Mesendoderm (in vitro differentiated cells): ENCODE measurements around the gene ADARB2.

Source experiments
- DNase-seq: peaks from one replicate; pipeline ENCODE4 v3.0.0; 2013
- H2AK5ac ChIP-seq: 2 replicates; pipeline ENCODE4 v1.6.1; 2013; ENCODE audit warnings: low read length, inconsistent platforms
- H2BK120ac ChIP-seq: 2 replicates; pipeline ENCODE4 v1.6.1; 2013; ENCODE audit warnings: low read depth, mild to moderate bottlenecking, low read length, moderate library complexity, mixed read lengths
- H2BK15ac ChIP-seq: replicated peaks from 2 replicates; pipeline ENCODE4 v1.6.1; 2013; ENCODE audit warnings: low read depth, mild to moderate bottlenecking, moderate library complexity
- H2BK5ac ChIP-seq: 2 replicates; pipeline ENCODE4 v1.6.1; 2013; ENCODE audit warnings: low read length, inconsistent platforms
- H3K18ac ChIP-seq: 2 replicates; pipeline ENCODE4 v1.6.1; 2013; ENCODE audit warnings: mild to moderate bottlenecking, low read length, mixed read lengths
- H3K23ac ChIP-seq: one replicate; pipeline ENCODE4 v1.6.1; 2013; ENCODE audit warnings: low read length
- H3K27ac ChIP-seq: 2 replicates; pipeline ENCODE4 v1.5.1; 2013; ENCODE audit warnings: low read depth, mild to moderate bottlenecking, inconsistent platforms, low read length, moderate library complexity
- H3K27me3 ChIP-seq: 2 replicates; pipeline ENCODE4 v1.6.1; 2013; ENCODE audit warnings: low read length, control low read depth, mild to moderate bottlenecking, inconsistent platforms; ENCODE audit not compliant: insufficient read depth, poor library complexity
- H3K36me3 ChIP-seq: 2 replicates; pipeline ENCODE4 v1.6.1; 2013; ENCODE audit warnings: low read length, inconsistent platforms; ENCODE audit not compliant: control insufficient read depth, insufficient read depth
- H3K4ac ChIP-seq: one replicate; pipeline ENCODE4 v1.6.1; 2013; ENCODE audit warnings: low read depth, mild to moderate bottlenecking, low read length, moderate library complexity
- H3K4me1 ChIP-seq: 2 replicates; pipeline ENCODE4 v1.6.1; 2013; ENCODE audit warnings: low read depth, low read length, inconsistent platforms; ENCODE audit not compliant: control insufficient read depth
- H3K4me2 ChIP-seq: 2 replicates; pipeline ENCODE4 v1.6.1; 2013; ENCODE audit warnings: low read length
- H3K4me3 ChIP-seq: 2 replicates; pipeline ENCODE4 v1.5.1; 2013; ENCODE audit warnings: mild to moderate bottlenecking, low read length
- H3K56ac ChIP-seq: one replicate; pipeline ENCODE4 v1.6.1; 2013; ENCODE audit warnings: low read length
- H3K79me1 ChIP-seq: 2 replicates; pipeline ENCODE4 v1.6.1; 2013; ENCODE audit warnings: low read length, inconsistent platforms
- H3K79me2 ChIP-seq: 2 replicates; pipeline ENCODE4 v1.6.1; 2013; ENCODE audit warnings: mild to moderate bottlenecking, low read length; ENCODE audit not compliant: control insufficient read depth, insufficient read depth
- H3K9ac ChIP-seq: 2 replicates; pipeline ENCODE4 v1.6.1; 2013; ENCODE audit warnings: low read length, inconsistent platforms
- H4K5ac ChIP-seq: one replicate; pipeline ENCODE4 v1.6.1; 2013; ENCODE audit warnings: low read length
- H4K8ac ChIP-seq: one replicate; pipeline ENCODE4 v1.6.1; 2013; ENCODE audit warnings: low read depth, mild to moderate bottlenecking, control low read depth, low read length, moderate library complexity
- WGBS: extraction: QIAGEN DNeasy Blood & Tissue Kit; methylation state at CpG from one replicate; pipeline ENCODE4 v1.1.7; 2013; ENCODE audit warnings: low lambda C conversion rate, missing lambda C conversion rate; ENCODE audit not compliant: insufficient coverage; ENCODE audit errors: extremely low coverage; 5-methylcytosine and 5-hydroxymethylcytosine counted together

ADARB2 gene

GRCh38 chr10:1734288-1734687 lies 3.0 kb downstream of the ADARB2 start:
- H3K4me2 ChIP-seq: no peak overlapping the region
- no peak overlapping the region for H4K5ac ChIP-seq
- H3K56ac ChIP-seq: no peak overlapping the region
- H2AK5ac ChIP-seq: no peak overlapping the region
- no peak overlapping the region for H3K18ac ChIP-seq
- no CpG with 5 or more reads among the region's 3 CpGs for WGBS
- no peak overlapping the region for H2BK5ac ChIP-seq
- H3K27me3 ChIP-seq: peaks cover 9% of the 10 kb centered on the region
- H2BK15ac ChIP-seq: no peak overlapping the region
- H3K4ac ChIP-seq: no peak overlapping the region
- no peaks in the 10 kb centered on the region for H3K4me1 ChIP-seq
- H3K23ac ChIP-seq: no peak overlapping the region
- H3K79me1 ChIP-seq: no peaks in the 10 kb centered on the region
- DNase-seq: no peak
- no peak overlapping the region for H3K27ac ChIP-seq
- no peak overlapping the region for H3K9ac ChIP-seq
- no peaks in the 10 kb centered on the region for H3K79me2 ChIP-seq
- no peaks in the 10 kb centered on the region for H3K36me3 ChIP-seq
- H4K8ac ChIP-seq: no peak overlapping the region
- no peak overlapping the region for H3K4me3 ChIP-seq
- no peak overlapping the region for H2BK120ac ChIP-seq

GRCh38 chr10:1733720-1734119 lies 3.6 kb downstream of the ADARB2 start:
- WGBS: no CpG with 5 or more reads among the region's 8 CpGs
- peaks cover 9% of the 10 kb centered on the region for H3K27me3 ChIP-seq

GRCh38 chr10:1732564-1732996 lies 4.7 kb downstream of the ADARB2 start:
- no CpG with 5 or more reads among the region's 17 CpGs for WGBS
- H3K9ac ChIP-seq: no peak overlapping the region
- no peaks in the 10 kb centered on the region for H3K79me1 ChIP-seq
- H3K79me2 ChIP-seq: no peaks in the 10 kb centered on the region
- H2BK120ac ChIP-seq: no peak overlapping the region
- no peak overlapping the region for H4K5ac ChIP-seq
- no peak overlapping the region for H2BK5ac ChIP-seq
- H3K23ac ChIP-seq: no peak overlapping the region
- no peak overlapping the region for H3K56ac ChIP-seq
- no peak overlapping the region for H3K4me3 ChIP-seq
- H2AK5ac ChIP-seq: no peak overlapping the region
- H3K27me3 ChIP-seq: peaks cover 9% of the 10 kb centered on the region
- no peak overlapping the region for H3K18ac ChIP-seq
- H3K27ac ChIP-seq: no peak overlapping the region
- no peak overlapping the region for H4K8ac ChIP-seq
- no peak overlapping the region for H3K4me2 ChIP-seq
- H3K4ac ChIP-seq: no peak overlapping the region
- H2BK15ac ChIP-seq: no peak overlapping the region
- H3K4me1 ChIP-seq: no peaks in the 10 kb centered on the region
- no peaks in the 10 kb centered on the region for H3K36me3 ChIP-seq
- DNase-seq: no peak

More at GRCh38 chr10:1733720-1734119, 3.6 kb downstream of the ADARB2 start:
- Histone ChIP-seq H2BK120ac (no peak overlapping the region), H3K18ac (no peak overlapping the region), H3K4me2 (no peak overlapping the region), H2BK15ac (no peak overlapping the region), H4K5ac (no peak overlapping the region), H2BK5ac (no peak overlapping the region), H2AK5ac (no peak overlapping the region), H3K79me2 (no peaks in the 10 kb centered on the region), H4K8ac (no peak overlapping the region), H3K79me1 (no peaks in the 10 kb centered on the region), H3K4ac (no peak overlapping the region), H3K4me3 (no peak overlapping the region), H3K9ac (no peak overlapping the region), H3K4me1 (no peaks in the 10 kb centered on the region), H3K36me3 (no peaks in the 10 kb centered on the region), H3K23ac (no peak overlapping the region), H3K27ac (no peak overlapping the region), H3K56ac (no peak overlapping the region)
- DNase-seq: no peak

- no peak overlapping the region for H3K18ac ChIP-seq
- H2AK5ac ChIP-seq: no peak overlapping the region
- no peaks in the 10 kb centered on the region for H3K4me1 ChIP-seq
Observed at GRCh38 chr10:1731592-1731991, 5.7 kb downstream of the ADARB2 start.

GRCh38 chr10:1729751-1730150 lies 7.6 kb downstream of the ADARB2 start:
- WGBS: no CpG with 5 or more reads among the region's 3 CpGs

More at GRCh38 chr10:1731592-1731991, 5.7 kb downstream of the ADARB2 start:
- no peak overlapping the region for H2BK5ac ChIP-seq
- peaks cover 7% of the 10 kb centered on the region for H3K27me3 ChIP-seq
- no peak overlapping the region for H3K4me3 ChIP-seq
- no peak overlapping the region for H3K23ac ChIP-seq
- H3K79me2 ChIP-seq: no peaks in the 10 kb centered on the region
- no peak overlapping the region for H2BK15ac ChIP-seq
- no peak overlapping the region for H3K4ac ChIP-seq
- H4K8ac ChIP-seq: no peak overlapping the region
- H3K36me3 ChIP-seq: no peaks in the 10 kb centered on the region
- no peak overlapping the region for H4K5ac ChIP-seq
- no peak for DNase-seq
- WGBS: no CpG with 5 or more reads among the region's 6 CpGs
- no peak overlapping the region for H3K4me2 ChIP-seq
- no peak overlapping the region for H3K9ac ChIP-seq
- no peak overlapping the region for H3K27ac ChIP-seq
- H3K79me1 ChIP-seq: no peaks in the 10 kb centered on the region
- no peak overlapping the region for H3K56ac ChIP-seq
- no peak overlapping the region for H2BK120ac ChIP-seq

GRCh38 chr10:1726861-1727260 lies 10.5 kb downstream of the ADARB2 start:
- H3K36me3 ChIP-seq: no peaks in the 10 kb centered on the region
- H3K4me3 ChIP-seq: no peak overlapping the region
- H4K5ac ChIP-seq: no peak overlapping the region
- no peak overlapping the region for H2BK15ac ChIP-seq
- WGBS: no CpG with 5 or more reads among the region's 11 CpGs
- no peak overlapping the region for H3K9ac ChIP-seq
- no peaks in the 10 kb centered on the region for H3K79me1 ChIP-seq
- DNase-seq: no peak
- no peak overlapping the region for H3K27ac ChIP-seq
- no peak overlapping the region for H2AK5ac ChIP-seq
- H3K18ac ChIP-seq: no peak overlapping the region
- no peak overlapping the region for H2BK120ac ChIP-seq
- no peak overlapping the region for H2BK5ac ChIP-seq
- H3K79me2 ChIP-seq: no peaks in the 10 kb centered on the region
- H3K56ac ChIP-seq: no peak overlapping the region
- H3K4ac ChIP-seq: no peak overlapping the region
- no peak overlapping the region for H3K4me2 ChIP-seq
- no peak overlapping the region for H4K8ac ChIP-seq
- H3K23ac ChIP-seq: no peak overlapping the region
- H3K27me3 ChIP-seq: no peaks in the 10 kb centered on the region
- no peaks in the 10 kb centered on the region for H3K4me1 ChIP-seq

More at GRCh38 chr10:1729751-1730150, 7.6 kb downstream of the ADARB2 start:
- Histone ChIP-seq H2AK5ac (no peak overlapping the region), H4K8ac (no peak overlapping the region), H3K27me3 (no peaks in the 10 kb centered on the region), H3K4me2 (no peak overlapping the region), H4K5ac (no peak overlapping the region), H3K9ac (no peak overlapping the region), H3K4me1 (no peaks in the 10 kb centered on the region), H3K4me3 (no peak overlapping the region), H3K36me3 (no peaks in the 10 kb centered on the region), H2BK5ac (no peak overlapping the region), H3K27ac (no peak overlapping the region), H3K4ac (no peak overlapping the region), H3K18ac (no peak overlapping the region), H3K23ac (no peak overlapping the region), H2BK15ac (no peak overlapping the region), H3K79me2 (no peaks in the 10 kb centered on the region), H2BK120ac (no peak overlapping the region), H3K79me1 (no peaks in the 10 kb centered on the region), H3K56ac (no peak overlapping the region)
- DNase-seq: no peak
